ENCODE measurements around the gene LPAR4.

The LPAR4 gene

GRCh38 chrX:78759081-78759480 is 11.6 kb downstream of the LPAR4 start:
- TF ChIP-seq CTCF (IDR thresholded peaks at IDR 0.05; ENCODE audit: unreplicated experiment in 3 of 3) = no peak
- H3K36me3 Mint-ChIP-seq (ENCODE audit: low read depth) = peaks cover 17% of the 10 kb centered on the region
- H3K27ac Mint-ChIP-seq = no peak overlapping the region
- no peaks in the 10 kb centered on the region for H3K27me3 Mint-ChIP-seq (ENCODE audit: low read depth)
- H3K4me3 Mint-ChIP-seq = no peak overlapping the region
- H3K4me1 Mint-ChIP-seq = no peaks in the 10 kb centered on the region
- H3K9me3 Mint-ChIP-seq = no peaks in the 10 kb centered on the region

GRCh38 chrX:78769101-78769755 is 21.7 kb downstream of the LPAR4 start:
- Mint-ChIP-seq H3K4me3 (no peak overlapping the region), H3K36me3 (ENCODE audit: low read depth) (no peaks in the 10 kb centered on the region), H3K4me1 (peaks cover 20% of the 10 kb centered on the region), H3K27me3 (ENCODE audit: low read depth) (no peaks in the 10 kb centered on the region), H3K9me3 (peaks cover 4% of the 10 kb centered on the region), H3K27ac (peak overlapping the region; percentile 47 to 66 (median 49))
- TF ChIP-seq CTCF (IDR thresholded peaks at IDR 0.05; ENCODE audit: unreplicated experiment in 3 of 3) = no peak

- H3K36me3 Mint-ChIP-seq (ENCODE audit: low read depth) = no peaks in the 10 kb centered on the region
- H3K4me3 Mint-ChIP-seq = no peak overlapping the region
- no peaks in the 10 kb centered on the region for H3K27me3 Mint-ChIP-seq (ENCODE audit: low read depth)
- H3K4me1 Mint-ChIP-seq = peaks cover 20% of the 10 kb centered on the region
- peak overlapping the region; percentile 37 to 66 (median 47) for H3K27ac Mint-ChIP-seq
- peaks cover 9% of the 10 kb centered on the region for H3K9me3 Mint-ChIP-seq
- TF ChIP-seq CTCF (IDR thresholded peaks at IDR 0.05; ENCODE audit: unreplicated experiment in 3 of 3) = no peak
Observed at GRCh38 chrX:78769946-78770345, 22.4 kb downstream of the LPAR4 start.

DNA sequence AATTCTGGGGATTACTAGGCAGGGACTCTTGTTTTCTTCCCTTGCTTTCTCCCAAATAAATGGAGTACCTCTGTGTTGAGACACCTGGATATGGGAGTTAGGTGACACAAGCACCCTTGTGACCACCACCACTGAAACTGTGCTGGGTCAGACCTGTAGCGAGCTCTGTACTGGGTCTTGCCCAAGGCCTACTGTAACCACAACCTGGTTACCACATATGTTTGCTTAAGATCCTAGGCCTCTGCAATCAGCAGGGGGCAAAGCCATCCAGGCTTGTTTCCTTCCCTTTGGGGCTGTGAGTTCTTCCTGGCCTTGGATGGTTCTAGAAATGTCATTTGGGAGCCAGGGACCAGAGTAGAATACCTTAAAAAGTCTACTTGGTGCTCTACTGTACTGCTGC is 49.4 kb downstream of the LPAR4 start:
- H3K27me3 Mint-ChIP-seq (ENCODE audit: low read depth) = no peaks in the 10 kb centered on the region
- H3K4me3 Mint-ChIP-seq = no peak overlapping the region
- TF ChIP-seq CTCF (IDR thresholded peaks at IDR 0.05; ENCODE audit: unreplicated experiment in 3 of 3) = no peak
- no peaks in the 10 kb centered on the region for H3K36me3 Mint-ChIP-seq (ENCODE audit: low read depth)
- H3K9me3 Mint-ChIP-seq = peaks cover 11% of the 10 kb centered on the region
- H3K4me1 Mint-ChIP-seq = no peaks in the 10 kb centered on the region
- no peak overlapping the region for H3K27ac Mint-ChIP-seq

DNA sequence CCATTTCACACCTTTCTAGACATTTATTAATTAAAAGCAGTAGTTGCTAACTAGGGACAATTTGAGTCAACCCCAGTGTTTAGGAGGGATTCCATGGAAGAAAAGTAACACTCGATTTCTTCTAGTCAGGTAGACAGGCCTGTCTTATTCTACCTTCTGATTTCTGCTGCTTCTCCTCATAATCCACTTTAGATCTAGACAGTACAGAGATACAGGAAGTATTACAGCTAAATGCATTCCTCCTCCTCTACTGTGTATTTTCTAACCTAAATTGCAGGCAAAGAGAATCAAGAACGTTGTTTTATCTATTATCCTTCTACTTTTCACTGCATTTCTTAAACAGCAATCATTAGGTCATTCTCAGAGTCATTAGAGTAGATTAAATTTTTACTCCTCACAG is 52.6 kb downstream of the LPAR4 start:
- H3K4me1 Mint-ChIP-seq = no peaks in the 10 kb centered on the region
- H3K27ac Mint-ChIP-seq = no peak overlapping the region
- H3K9me3 Mint-ChIP-seq = peaks cover 12% of the 10 kb centered on the region
- no peaks in the 10 kb centered on the region for H3K27me3 Mint-ChIP-seq (ENCODE audit: low read depth)
- no peaks in the 10 kb centered on the region for H3K36me3 Mint-ChIP-seq (ENCODE audit: low read depth)
- H3K4me3 Mint-ChIP-seq = no peak overlapping the region
- TF ChIP-seq CTCF (IDR thresholded peaks at IDR 0.05; ENCODE audit: unreplicated experiment in 3 of 3) = no peak

DNA sequence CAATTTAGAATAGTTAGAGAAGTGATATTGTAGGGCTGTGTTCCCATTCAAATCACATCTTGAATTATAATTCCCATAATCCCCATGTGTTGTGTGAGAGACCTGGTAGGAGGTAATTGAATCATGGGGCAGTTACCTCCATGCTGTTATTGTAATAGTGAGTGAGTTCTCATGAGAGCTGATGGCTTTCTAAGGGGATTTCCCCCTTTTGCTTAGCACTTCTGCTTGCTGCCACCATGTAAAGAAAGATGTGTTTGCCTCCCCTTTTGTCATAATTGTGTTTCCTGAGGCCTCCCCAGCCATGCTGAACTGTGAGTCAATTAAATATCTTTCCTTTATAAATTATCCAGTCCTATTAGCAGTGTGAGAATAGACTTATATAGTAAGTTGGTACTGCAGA is 53.2 kb downstream of the LPAR4 start:
- H3K27ac Mint-ChIP-seq = no peak overlapping the region
- H3K36me3 Mint-ChIP-seq (ENCODE audit: low read depth) = no peaks in the 10 kb centered on the region
- H3K9me3 Mint-ChIP-seq = peaks cover 12% of the 10 kb centered on the region
- no peaks in the 10 kb centered on the region for H3K27me3 Mint-ChIP-seq (ENCODE audit: low read depth)
- no peak for TF ChIP-seq CTCF (IDR thresholded peaks at IDR 0.05; ENCODE audit: unreplicated experiment in 3 of 3)
- H3K4me3 Mint-ChIP-seq = no peak overlapping the region
- H3K4me1 Mint-ChIP-seq = no peaks in the 10 kb centered on the region

All from nephron (organoid).